HepG2 (cell line): ENCODE results near the gene C2. TPM values are rescaled to one million over a fixed set of nuclear protein-coding genes. Genes with fewer than 3 reads are reported as not detected.

Source experiments
- IRF2 ChIP-seq: IDR thresholded peaks from 2 replicates; pipeline ENCODE4 v1.6.1; 2018; ENCODE audit warnings: missing genetic modification reagents, missing compliant biosample characterization
- KLF9 ChIP-seq: IDR thresholded peaks from 2 replicates; pipeline ENCODE4 v1.6.1; 2016; ENCODE audit warnings: low read depth
- MIER3 ChIP-seq: IDR thresholded peaks from 2 replicates; pipeline ENCODE4 v1.6.1; 2016; ENCODE audit warnings: missing compliant biosample characterization, borderline replicate concordance
- NFKB2 ChIP-seq: sonication (generic); formaldehyde crosslinking; IDR thresholded peaks from 2 replicates; pipeline ENCODE4 v1.4.0; 2020; ENCODE audit warnings: missing genetic modification reagents, borderline replicate concordance
- TEAD2 ChIP-seq: sonication (generic); formaldehyde crosslinking; IDR thresholded peaks from 2 replicates; pipeline ENCODE4 v1.9.0; 2021; ENCODE audit warnings: missing genetic modification reagents
- ZFX ChIP-seq: sonication (generic); formaldehyde crosslinking; IDR thresholded peaks from 2 replicates; pipeline ENCODE4 v1.4.0; 2020; ENCODE audit warnings: mild to moderate bottlenecking, low read depth, missing genetic modification reagents, moderate library complexity
- ZNF350 ChIP-seq: sonication (generic); formaldehyde crosslinking; IDR thresholded peaks from 2 replicates; pipeline ENCODE4 v1.4.0; 2020; ENCODE audit warnings: mild to moderate bottlenecking, low read depth, missing genetic modification reagents, borderline replicate concordance
- ZNF788 ChIP-seq: sonication (generic); formaldehyde crosslinking; IDR thresholded peaks from 2 replicates; pipeline ENCODE4 v1.5.0; 2020; ENCODE audit warnings: mild to moderate bottlenecking, missing genetic modification reagents, borderline replicate concordance
- ZSCAN20 ChIP-seq: sonication (generic); formaldehyde crosslinking; IDR thresholded peaks from 2 replicates; pipeline ENCODE4 v1.4.0; 2020; ENCODE audit warnings: missing genetic modification reagents, mild to moderate bottlenecking, borderline replicate concordance
- polyA plus RNA-seq, 8 experiments: library from polyadenylated mRNA; depleted of rRNA in 3 of 8; stranded (reverse) in 7 of 8; unstranded in 1 of 8; fragments of >200 nt; fragmentation: Illumina TruSeq in 4 of 8; extraction: Trizol in 4 of 8; gene quantifications; 2 replicates each; pipeline versions ENCODE4 v1.2.1 to v1.2.3, GENCODE V29; 2011 to 2016; ENCODE audit warnings: low read depth in 4 of 8, missing spikeins in 1 of 8, mixed read lengths in 1 of 8; ENCODE audit not compliant: insufficient read depth in 1 of 8
- total RNA-seq, 5 experiments: library from RNA; depleted of rRNA; stranded (reverse); fragments of >200 nt; fragmentation: Illumina TruSeq; extraction: Trizol; gene quantifications; 2 replicates each; pipeline ENCODE4 v1.2.3, GENCODE V29; 2016; ENCODE audit warnings: low read depth in 1 of 5
- TF ChIP-seq, protein P1 (sequence below): sonication (generic); formaldehyde crosslinking; IDR thresholded peaks from 2 replicates; pipeline ENCODE4 v1.5.1; 2020; ENCODE audit warnings: missing genetic modification reagents, mild to moderate bottlenecking, borderline replicate concordance
- TF ChIP-seq, protein P2 (sequence below): sonication (generic); formaldehyde crosslinking; IDR thresholded peaks from 2 replicates; pipeline ENCODE4 v1.4.0; 2020; ENCODE audit warnings: missing genetic modification reagents
- TF ChIP-seq, protein P3 (sequence below): sonication (generic); formaldehyde crosslinking; conservative IDR thresholded peaks from 2 replicates; pipeline ENCODE4 v1.8.1; 2023; ENCODE audit warnings: missing genetic modification reagents
- TF ChIP-seq, protein P4 (sequence below): sonication (generic); formaldehyde crosslinking; IDR thresholded peaks from 2 replicates; pipeline ENCODE4 v1.4.0; 2020; ENCODE audit warnings: missing genetic modification reagents
- TF ChIP-seq, protein P5 (sequence below): sonication (generic); formaldehyde crosslinking; conservative IDR thresholded peaks from 2 replicates; pipeline ENCODE4 v1.5.0; 2020; ENCODE audit warnings: missing genetic modification reagents
- TF ChIP-seq, protein P6 (sequence below): sonication (generic); formaldehyde crosslinking; IDR thresholded peaks from 2 replicates; pipeline ENCODE4 v1.4.0; 2020; ENCODE audit warnings: missing genetic modification reagents

C2 gene
- total and polyA plus RNA-seq, 2 of the 13 experiments (the other 11 are each of a cell fraction or from before 2014, with no cell fraction given): 165 to 307 TPM

DNA sequence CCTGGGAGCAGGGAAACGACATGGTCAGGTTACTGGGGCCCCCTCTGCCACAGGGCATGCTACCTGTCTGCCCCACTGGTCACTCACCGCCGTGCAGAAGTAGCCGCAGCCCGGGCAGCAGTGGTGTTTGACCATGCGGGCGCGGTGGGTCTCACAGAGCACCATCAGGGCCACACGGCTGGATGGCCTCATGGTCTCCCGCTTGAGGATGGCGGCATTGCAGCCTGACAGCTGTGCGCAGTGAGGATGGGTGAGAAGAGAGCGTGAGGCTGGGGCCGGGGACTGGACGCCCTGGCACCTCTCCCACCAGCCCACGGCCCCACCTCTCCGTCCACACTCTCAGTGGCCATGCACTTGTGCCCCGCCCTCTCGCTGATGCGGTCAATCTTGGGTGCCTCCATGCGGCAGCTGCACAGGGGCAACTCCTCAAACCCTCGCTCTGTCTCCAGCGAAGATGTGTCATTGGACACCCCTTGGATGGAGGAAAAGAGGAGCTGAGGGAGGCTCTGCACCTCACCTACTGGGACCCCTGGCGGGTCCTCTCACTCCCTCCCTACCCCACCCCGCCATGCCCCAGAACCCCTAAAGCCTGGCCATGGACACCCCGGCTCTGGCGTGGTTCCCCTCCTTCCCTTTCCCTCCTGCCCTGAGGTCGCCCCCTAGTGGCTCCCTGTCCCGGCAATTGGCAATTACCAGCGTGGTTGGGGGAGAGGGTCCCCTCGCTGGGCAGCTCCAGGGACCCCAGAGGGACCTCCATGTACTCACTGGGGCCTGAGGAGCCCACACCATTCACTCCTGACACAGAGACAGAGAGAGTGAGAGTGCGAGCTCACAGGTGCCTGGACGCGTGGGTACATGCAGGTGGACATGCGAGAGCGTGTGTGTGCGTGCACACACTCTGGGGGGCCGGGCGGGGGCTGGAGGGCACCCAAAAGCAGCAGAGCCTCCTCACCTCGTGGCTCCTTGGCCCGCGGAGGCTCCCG is 39.0 kb upstream of the C2 start (continued):
- TF ChIP-seq, protein P1, sequence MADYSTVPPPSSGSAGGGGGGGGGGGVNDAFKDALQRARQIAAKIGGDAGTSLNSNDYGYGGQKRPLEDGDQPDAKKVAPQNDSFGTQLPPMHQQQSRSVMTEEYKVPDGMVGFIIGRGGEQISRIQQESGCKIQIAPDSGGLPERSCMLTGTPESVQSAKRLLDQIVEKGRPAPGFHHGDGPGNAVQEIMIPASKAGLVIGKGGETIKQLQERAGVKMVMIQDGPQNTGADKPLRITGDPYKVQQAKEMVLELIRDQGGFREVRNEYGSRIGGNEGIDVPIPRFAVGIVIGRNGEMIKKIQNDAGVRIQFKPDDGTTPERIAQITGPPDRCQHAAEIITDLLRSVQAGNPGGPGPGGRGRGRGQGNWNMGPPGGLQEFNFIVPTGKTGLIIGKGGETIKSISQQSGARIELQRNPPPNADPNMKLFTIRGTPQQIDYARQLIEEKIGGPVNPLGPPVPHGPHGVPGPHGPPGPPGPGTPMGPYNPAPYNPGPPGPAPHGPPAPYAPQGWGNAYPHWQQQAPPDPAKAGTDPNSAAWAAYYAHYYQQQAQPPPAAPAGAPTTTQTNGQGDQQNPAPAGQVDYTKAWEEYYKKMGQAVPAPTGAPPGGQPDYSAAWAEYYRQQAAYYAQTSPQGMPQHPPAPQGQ (CRISPR knock-in tag): no peak
- TF ChIP-seq, protein P2, sequence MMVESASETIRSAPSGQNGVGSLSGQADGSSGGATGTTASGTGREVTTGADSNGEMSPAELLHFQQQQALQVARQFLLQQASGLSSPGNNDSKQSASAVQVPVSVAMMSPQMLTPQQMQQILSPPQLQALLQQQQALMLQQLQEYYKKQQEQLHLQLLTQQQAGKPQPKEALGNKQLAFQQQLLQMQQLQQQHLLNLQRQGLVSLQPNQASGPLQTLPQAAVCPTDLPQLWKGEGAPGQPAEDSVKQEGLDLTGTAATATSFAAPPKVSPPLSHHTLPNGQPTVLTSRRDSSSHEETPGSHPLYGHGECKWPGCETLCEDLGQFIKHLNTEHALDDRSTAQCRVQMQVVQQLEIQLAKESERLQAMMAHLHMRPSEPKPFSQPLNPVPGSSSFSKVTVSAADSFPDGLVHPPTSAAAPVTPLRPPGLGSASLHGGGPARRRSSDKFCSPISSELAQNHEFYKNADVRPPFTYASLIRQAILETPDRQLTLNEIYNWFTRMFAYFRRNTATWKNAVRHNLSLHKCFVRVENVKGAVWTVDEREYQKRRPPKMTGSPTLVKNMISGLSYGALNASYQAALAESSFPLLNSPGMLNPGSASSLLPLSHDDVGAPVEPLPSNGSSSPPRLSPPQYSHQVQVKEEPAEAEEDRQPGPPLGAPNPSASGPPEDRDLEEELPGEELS (CRISPR knock-in tag): no peak
- TF ChIP-seq ZNF788 (CRISPR knock-in tag) (0 out of 2 replicates have a peak, but pooled peaks have one; percentile 6), IRF2 (CRISPR knock-in tag) (no peak), MIER3 (CRISPR knock-in tag) (no peak), KLF9 (CRISPR knock-in tag) (no peak), TEAD2 (CRISPR knock-in tag) (no peak), ZSCAN20 (no peak), NFKB2 (CRISPR knock-in tag) (peak; percentile 60; the same call in 1 of the 2 replicates), ZNF350 (CRISPR knock-in tag) (no peak), ZFX (no peak)
- TF ChIP-seq, protein P3, sequence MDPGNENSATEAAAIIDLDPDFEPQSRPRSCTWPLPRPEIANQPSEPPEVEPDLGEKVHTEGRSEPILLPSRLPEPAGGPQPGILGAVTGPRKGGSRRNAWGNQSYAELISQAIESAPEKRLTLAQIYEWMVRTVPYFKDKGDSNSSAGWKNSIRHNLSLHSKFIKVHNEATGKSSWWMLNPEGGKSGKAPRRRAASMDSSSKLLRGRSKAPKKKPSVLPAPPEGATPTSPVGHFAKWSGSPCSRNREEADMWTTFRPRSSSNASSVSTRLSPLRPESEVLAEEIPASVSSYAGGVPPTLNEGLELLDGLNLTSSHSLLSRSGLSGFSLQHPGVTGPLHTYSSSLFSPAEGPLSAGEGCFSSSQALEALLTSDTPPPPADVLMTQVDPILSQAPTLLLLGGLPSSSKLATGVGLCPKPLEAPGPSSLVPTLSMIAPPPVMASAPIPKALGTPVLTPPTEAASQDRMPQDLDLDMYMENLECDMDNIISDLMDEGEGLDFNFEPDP: no peak
- TF ChIP-seq, protein P4, sequence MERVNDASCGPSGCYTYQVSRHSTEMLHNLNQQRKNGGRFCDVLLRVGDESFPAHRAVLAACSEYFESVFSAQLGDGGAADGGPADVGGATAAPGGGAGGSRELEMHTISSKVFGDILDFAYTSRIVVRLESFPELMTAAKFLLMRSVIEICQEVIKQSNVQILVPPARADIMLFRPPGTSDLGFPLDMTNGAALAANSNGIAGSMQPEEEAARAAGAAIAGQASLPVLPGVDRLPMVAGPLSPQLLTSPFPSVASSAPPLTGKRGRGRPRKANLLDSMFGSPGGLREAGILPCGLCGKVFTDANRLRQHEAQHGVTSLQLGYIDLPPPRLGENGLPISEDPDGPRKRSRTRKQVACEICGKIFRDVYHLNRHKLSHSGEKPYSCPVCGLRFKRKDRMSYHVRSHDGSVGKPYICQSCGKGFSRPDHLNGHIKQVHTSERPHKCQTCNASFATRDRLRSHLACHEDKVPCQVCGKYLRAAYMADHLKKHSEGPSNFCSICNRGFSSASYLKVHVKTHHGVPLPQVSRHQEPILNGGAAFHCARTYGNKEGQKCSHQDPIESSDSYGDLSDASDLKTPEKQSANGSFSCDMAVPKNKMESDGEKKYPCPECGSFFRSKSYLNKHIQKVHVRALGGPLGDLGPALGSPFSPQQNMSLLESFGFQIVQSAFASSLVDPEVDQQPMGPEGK (CRISPR knock-in tag): peak; percentile 50; the same call in 1 of the 2 replicates
- TF ChIP-seq, protein P5, sequence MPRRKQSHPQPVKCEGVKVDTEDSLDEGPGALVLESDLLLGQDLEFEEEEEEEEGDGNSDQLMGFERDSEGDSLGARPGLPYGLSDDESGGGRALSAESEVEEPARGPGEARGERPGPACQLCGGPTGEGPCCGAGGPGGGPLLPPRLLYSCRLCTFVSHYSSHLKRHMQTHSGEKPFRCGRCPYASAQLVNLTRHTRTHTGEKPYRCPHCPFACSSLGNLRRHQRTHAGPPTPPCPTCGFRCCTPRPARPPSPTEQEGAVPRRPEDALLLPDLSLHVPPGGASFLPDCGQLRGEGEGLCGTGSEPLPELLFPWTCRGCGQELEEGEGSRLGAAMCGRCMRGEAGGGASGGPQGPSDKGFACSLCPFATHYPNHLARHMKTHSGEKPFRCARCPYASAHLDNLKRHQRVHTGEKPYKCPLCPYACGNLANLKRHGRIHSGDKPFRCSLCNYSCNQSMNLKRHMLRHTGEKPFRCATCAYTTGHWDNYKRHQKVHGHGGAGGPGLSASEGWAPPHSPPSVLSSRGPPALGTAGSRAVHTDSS (CRISPR knock-in tag): no peak
- TF ChIP-seq, protein P6, sequence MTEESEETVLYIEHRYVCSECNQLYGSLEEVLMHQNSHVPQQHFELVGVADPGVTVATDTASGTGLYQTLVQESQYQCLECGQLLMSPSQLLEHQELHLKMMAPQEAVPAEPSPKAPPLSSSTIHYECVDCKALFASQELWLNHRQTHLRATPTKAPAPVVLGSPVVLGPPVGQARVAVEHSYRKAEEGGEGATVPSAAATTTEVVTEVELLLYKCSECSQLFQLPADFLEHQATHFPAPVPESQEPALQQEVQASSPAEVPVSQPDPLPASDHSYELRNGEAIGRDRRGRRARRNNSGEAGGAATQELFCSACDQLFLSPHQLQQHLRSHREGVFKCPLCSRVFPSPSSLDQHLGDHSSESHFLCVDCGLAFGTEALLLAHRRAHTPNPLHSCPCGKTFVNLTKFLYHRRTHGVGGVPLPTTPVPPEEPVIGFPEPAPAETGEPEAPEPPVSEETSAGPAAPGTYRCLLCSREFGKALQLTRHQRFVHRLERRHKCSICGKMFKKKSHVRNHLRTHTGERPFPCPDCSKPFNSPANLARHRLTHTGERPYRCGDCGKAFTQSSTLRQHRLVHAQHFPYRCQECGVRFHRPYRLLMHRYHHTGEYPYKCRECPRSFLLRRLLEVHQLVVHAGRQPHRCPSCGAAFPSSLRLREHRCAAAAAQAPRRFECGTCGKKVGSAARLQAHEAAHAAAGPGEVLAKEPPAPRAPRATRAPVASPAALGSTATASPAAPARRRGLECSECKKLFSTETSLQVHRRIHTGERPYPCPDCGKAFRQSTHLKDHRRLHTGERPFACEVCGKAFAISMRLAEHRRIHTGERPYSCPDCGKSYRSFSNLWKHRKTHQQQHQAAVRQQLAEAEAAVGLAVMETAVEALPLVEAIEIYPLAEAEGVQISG (CRISPR knock-in tag): 0 out of 2 replicates have a peak, but pooled peaks have one; percentile 29
